ENCODE results near the gene CLDN19.

The CLDN19 gene

DNA sequence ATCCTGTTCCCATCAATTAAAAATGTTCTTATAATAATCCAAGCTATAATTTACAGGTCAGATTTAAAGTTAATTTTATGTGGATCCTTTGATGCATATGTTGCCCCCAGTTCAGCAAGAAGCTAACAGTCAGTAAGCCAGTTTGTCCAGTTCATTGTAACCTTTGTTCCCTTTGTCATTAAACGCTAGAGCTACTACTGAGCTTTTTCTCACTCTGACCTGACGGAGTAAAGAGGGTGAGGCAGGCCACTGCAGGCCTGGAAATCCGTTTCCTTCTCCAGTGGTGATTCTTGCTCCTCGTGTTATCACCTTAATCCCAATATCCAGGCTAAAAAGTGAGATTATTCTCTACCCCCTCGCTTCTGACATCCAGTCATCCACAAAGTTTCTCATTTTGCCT, 47.6 kb downstream of the CLDN19 start:
- TF ChIP-seq, protein P1, sequence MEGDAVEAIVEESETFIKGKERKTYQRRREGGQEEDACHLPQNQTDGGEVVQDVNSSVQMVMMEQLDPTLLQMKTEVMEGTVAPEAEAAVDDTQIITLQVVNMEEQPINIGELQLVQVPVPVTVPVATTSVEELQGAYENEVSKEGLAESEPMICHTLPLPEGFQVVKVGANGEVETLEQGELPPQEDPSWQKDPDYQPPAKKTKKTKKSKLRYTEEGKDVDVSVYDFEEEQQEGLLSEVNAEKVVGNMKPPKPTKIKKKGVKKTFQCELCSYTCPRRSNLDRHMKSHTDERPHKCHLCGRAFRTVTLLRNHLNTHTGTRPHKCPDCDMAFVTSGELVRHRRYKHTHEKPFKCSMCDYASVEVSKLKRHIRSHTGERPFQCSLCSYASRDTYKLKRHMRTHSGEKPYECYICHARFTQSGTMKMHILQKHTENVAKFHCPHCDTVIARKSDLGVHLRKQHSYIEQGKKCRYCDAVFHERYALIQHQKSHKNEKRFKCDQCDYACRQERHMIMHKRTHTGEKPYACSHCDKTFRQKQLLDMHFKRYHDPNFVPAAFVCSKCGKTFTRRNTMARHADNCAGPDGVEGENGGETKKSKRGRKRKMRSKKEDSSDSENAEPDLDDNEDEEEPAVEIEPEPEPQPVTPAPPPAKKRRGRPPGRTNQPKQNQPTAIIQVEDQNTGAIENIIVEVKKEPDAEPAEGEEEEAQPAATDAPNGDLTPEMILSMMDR (IDR thresholded peaks at IDR 0.05), result no peak
- H3K4me1 ChIP-seq, result peaks cover 0 to 61% (median 12%) of the 10 kb centered on the region in 4 donors
- intact Hi-C loops (cut with DNase I; ENCODE audit: low total_unique reads), result no loop called here
- peaks cover 13 to 20% (median 16%) of the 10 kb centered on the region in 3 donors for H3K36me3 ChIP-seq
- H3K9me3 ChIP-seq, result no peaks in the 10 kb centered on the region
- DNase-seq, result no peak
- no peak overlapping the region for H3K27ac ChIP-seq
- H3K4me3 ChIP-seq, result no peak overlapping the region
- no peaks in the 10 kb centered on the region for H3K27me3 ChIP-seq

GRCh38 chr1:42691157-42691498, 48.9 kb downstream of the CLDN19 start:
- peaks cover 0 to 75% (median 20%) of the 10 kb centered on the region in 4 donors for H3K4me1 ChIP-seq
- H3K4me3 ChIP-seq, result no peak overlapping the region
- H3K27me3 ChIP-seq, result no peaks in the 10 kb centered on the region
- intact Hi-C loops (cut with DNase I; ENCODE audit: low total_unique reads), result no loop called here
- DNase-seq, result no peak
- peaks cover 0 to 7% (median 4%) of the 10 kb centered on the region in 3 donors for H3K36me3 ChIP-seq
- H3K27ac ChIP-seq, result no peak overlapping the region
- TF ChIP-seq, protein P1 (IDR thresholded peaks at IDR 0.05), result no peak
- H3K9me3 ChIP-seq, result no peaks in the 10 kb centered on the region

DNA sequence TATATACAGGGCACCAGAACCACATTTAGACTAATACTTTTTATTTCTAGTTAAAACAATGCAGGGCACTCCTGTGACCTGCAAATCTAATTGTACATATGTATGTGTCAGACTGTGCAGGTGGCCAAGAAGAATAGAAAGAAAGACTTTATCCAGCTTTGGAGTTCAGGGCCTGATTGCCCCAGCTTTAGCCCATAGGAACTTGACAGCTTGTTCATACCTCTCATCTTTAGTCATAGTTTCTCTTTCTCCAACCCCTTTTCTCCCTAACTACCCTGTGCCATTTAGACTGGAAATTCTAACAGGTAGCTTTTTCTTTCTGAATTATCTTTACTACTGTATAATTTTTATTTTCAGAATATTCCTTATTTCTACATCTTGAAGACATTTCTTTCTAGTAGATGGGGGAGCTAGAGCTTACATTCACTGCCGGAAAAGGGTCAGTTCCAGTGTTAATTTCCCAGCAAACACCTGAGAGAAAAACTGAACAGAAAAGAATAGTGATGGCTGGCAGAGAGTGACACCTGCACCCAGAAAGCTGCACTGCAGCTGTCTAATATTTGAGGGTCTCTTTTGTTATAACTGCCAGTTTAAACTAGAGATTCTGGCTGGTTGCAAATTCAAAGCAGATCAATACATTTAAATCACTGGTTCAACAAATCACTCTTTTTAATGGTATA, 49.4 kb downstream of the CLDN19 start:
- no peak overlapping the region for H3K27ac ChIP-seq
- peaks cover 0 to 80% (median 22%) of the 10 kb centered on the region in 4 donors for H3K4me1 ChIP-seq
- no peak for DNase-seq
- no peak overlapping the region for H3K4me3 ChIP-seq
- H3K36me3 ChIP-seq, result peaks cover 0 to 3% (median 1%) of the 10 kb centered on the region in 3 donors
- intact Hi-C loops (cut with DNase I; ENCODE audit: low total_unique reads), result no loop called here
- no peaks in the 10 kb centered on the region for H3K27me3 ChIP-seq
- H3K9me3 ChIP-seq, result no peaks in the 10 kb centered on the region
- TF ChIP-seq, protein P1 (IDR thresholded peaks at IDR 0.05), result no peak

DNA sequence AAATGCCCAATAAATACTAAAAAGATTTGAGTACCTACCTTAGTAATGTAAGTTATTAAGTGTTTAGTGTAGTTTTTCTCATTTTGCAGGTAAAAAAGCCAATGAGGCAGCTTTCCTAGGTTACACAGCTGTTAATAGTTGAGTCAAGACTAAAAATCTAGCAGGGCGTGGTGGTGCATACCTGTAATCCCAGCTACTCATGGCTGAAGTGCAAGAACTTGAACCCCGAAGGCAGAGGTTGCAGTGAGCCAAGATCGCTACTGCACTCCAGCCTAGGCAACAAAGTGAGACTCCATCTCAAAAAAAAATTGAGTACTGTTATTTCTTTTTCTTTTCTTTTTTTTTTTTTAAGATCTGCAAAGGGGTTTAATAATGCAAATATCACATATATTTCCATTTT, 50.1 kb downstream of the CLDN19 start:
- no peaks in the 10 kb centered on the region for H3K9me3 ChIP-seq
- DNase-seq, result no peak
- peaks cover 0 to 87% (median 29%) of the 10 kb centered on the region in 4 donors for H3K4me1 ChIP-seq
- no peaks in the 10 kb centered on the region for H3K36me3 ChIP-seq
- no peak overlapping the region for H3K27ac ChIP-seq
- intact Hi-C loops (cut with DNase I; ENCODE audit: low total_unique reads), result loop anchor here (10.0 kb wide), 1 partner anchor 155 kb away; the partner anchor contains the start of gene ZNF691
- no peak overlapping the region for H3K4me3 ChIP-seq
- TF ChIP-seq, protein P1 (IDR thresholded peaks at IDR 0.05), result no peak
- H3K27me3 ChIP-seq, result no peaks in the 10 kb centered on the region

GRCh38 chr1:42686418-42686817, 53.6 kb downstream of the CLDN19 start:
- Histone ChIP-seq H3K27ac (no peak overlapping the region), H3K4me1 (peaks cover 0 to 82% (median 41%) of the 10 kb centered on the region in 4 donors), H3K4me3 (no peak overlapping the region), H3K9me3 (no peaks in the 10 kb centered on the region), H3K27me3 (no peaks in the 10 kb centered on the region), H3K36me3 (no peaks in the 10 kb centered on the region)
- TF ChIP-seq, protein P1 (IDR thresholded peaks at IDR 0.05), result no peak
- DNase-seq, result no peak
- intact Hi-C loops (cut with DNase I; ENCODE audit: low total_unique reads), result loop anchor here (10.0 kb wide), 1 partner anchor 158 kb away; the partner anchor contains the start of gene ZNF691
